Skeletal muscle tissue (tissue), 4 donors: ENCODE data around the gene B3GALT6. TPM values are rescaled to one million over a fixed set of nuclear protein-coding genes. Genes with fewer than 3 reads are reported as not detected.

Experiments
- H3K27ac ChIP-seq: one replicate; pipeline ENCODE4 v1.7.0; 2013; ENCODE audit warnings: mild to moderate bottlenecking, low read depth, low read length, inconsistent platforms
- H3K27me3 ChIP-seq, 3 donors: one replicate each; pipeline ENCODE4 v1.7.0; 2013; ENCODE audit warnings: low read length in 3 of 3; ENCODE audit not compliant: control insufficient read depth in 3 of 3, insufficient read depth in 3 of 3
- H3K36me3 ChIP-seq, 3 donors: one replicate each; pipeline ENCODE4 v1.7.0; 2013; ENCODE audit warnings: low read length in 3 of 3; ENCODE audit not compliant: control insufficient read depth in 3 of 3, insufficient read depth in 3 of 3
- H3K4me1 ChIP-seq, 3 donors: one replicate each; pipeline ENCODE4 v1.7.0; 2013; ENCODE audit warnings: low read length in 3 of 3, mild to moderate bottlenecking in 3 of 3; ENCODE audit not compliant: control insufficient read depth in 3 of 3, insufficient read depth in 3 of 3
- H3K4me3 ChIP-seq, 3 donors: one replicate each; pipeline ENCODE4 v1.7.0; 2013; ENCODE audit warnings: low read length in 3 of 3
- H3K9ac ChIP-seq, 3 donors: one replicate each; pipeline ENCODE4 v1.7.0; 2013; ENCODE audit warnings: low read length in 3 of 3, mild to moderate bottlenecking in 3 of 3, moderate library complexity in 2 of 3, low read depth in 1 of 3
- H3K9me3 ChIP-seq, 3 donors: one replicate each; pipeline ENCODE4 v1.7.0; 2013; ENCODE audit warnings: low read length in 3 of 3; ENCODE audit not compliant: control insufficient read depth in 3 of 3
- total RNA-seq: library from RNA; depleted of rRNA; stranded (reverse); fragments of >200 nt; gene quantifications from one replicate; pipeline ENCODE4 v1.2.3, GENCODE V29; 2014
- donor health status: Osteomylitis.

B3GALT6 gene
- total RNA-seq, 1 donor from 2014 or later: 10.4 TPM

DNA sequence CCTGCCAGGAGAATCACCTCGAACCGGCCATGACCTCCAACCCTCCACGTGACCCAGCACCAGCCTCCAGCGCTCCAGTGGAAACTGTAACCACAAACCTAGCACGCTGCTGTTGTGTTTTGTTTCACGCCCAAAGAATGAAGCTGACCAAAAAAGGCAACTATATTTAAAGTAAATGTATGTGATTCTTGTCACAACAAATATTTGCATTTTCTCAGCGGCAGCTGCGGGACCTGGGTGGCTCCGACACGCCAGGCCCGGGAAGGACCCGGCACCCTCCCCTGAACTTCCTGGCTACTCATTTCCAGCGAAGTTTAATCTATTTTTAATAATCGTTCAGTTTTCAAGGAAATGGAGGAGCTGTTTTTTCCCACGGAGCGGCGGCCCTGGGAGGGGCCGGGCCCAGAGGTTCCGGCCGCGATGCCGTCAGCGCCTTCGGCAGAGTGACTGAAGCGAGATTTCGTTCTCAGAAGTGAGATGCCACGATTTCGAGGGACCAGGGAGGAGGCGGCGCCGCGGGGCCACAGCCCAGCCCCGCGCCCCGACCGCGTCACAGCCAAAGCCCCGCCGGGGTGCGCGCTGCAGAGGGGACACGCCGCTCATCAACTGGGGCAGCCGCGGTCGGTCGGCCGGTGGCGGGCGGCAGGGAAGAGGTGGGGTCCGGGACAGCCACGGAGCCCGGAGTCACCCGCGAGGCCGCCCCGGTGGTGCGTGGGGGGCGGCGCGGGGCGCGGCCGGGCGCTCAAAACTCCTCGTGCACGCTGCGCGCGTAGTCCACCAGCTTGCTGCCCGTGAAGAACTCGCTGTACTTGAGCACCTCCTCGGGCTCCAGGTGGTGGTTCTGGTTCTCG lies 15.0 kb upstream of the B3GALT6 start:
- H3K9ac ChIP-seq: no peak overlapping the region
- H3K9me3 ChIP-seq: no peaks in the 10 kb centered on the region
- peaks cover 7 to 14% (median 13%) of the 10 kb centered on the region in 3 donors for H3K4me1 ChIP-seq
- H3K27ac ChIP-seq: peak overlapping the region; percentile 30
- no peaks in the 10 kb centered on the region for H3K27me3 ChIP-seq
- H3K36me3 ChIP-seq: peaks cover 38 to 45% (median 43%) of the 10 kb centered on the region in 3 donors
- H3K4me3 ChIP-seq: no peak overlapping the region

DNA sequence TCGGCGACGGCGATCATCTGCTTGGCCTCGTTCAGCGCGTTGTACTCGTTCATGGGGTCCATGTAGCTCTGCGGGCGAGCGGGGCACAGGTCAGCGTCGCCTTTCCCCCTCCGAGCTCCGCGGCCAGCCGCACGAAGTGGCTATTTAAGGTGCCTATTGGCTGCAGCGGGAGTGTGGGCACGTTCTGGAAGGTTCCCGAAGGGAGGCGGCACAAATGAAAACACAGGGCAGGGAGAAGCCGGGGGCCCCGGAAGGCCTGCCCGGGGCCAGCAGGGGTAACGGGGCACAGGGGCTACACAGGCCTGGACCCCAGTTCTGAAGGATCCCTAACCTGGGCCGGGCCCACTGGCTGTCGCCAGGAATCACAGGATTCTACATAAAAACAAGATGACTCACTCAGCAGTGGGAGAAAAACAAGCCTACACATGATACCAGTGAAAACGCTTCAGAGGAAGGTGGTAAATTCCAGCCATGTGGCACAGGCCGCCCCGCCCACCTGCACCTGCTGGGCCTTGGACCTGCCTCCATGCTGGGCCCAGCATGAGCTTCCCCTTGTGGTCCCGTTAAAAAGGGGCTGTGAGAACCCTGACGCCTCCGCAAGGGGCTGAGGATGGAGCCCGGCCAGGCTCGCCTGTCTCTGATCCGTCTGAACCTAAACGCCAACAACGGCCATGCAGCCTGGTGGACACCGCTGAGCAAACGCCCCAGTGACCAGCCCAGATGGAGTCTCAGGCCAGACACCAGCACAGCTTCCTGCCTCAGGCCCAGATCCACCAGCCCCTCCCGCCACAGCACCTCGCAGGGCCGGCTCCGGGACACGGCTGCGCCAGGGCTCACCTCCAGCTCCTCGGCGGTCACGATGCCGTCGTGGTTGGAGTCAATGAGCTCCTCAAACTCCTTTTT lies 14.2 kb upstream of the B3GALT6 start:
- H3K36me3 ChIP-seq: peaks cover 44 to 54% (median 50%) of the 10 kb centered on the region in 3 donors
- H3K4me1 ChIP-seq: peaks cover 7 to 14% (median 13%) of the 10 kb centered on the region in 3 donors
- H3K4me3 ChIP-seq: no peak overlapping the region
- H3K27me3 ChIP-seq: no peaks in the 10 kb centered on the region
- H3K9ac ChIP-seq: no peak overlapping the region
- no peak overlapping the region for H3K27ac ChIP-seq
- H3K9me3 ChIP-seq: no peaks in the 10 kb centered on the region

DNA sequence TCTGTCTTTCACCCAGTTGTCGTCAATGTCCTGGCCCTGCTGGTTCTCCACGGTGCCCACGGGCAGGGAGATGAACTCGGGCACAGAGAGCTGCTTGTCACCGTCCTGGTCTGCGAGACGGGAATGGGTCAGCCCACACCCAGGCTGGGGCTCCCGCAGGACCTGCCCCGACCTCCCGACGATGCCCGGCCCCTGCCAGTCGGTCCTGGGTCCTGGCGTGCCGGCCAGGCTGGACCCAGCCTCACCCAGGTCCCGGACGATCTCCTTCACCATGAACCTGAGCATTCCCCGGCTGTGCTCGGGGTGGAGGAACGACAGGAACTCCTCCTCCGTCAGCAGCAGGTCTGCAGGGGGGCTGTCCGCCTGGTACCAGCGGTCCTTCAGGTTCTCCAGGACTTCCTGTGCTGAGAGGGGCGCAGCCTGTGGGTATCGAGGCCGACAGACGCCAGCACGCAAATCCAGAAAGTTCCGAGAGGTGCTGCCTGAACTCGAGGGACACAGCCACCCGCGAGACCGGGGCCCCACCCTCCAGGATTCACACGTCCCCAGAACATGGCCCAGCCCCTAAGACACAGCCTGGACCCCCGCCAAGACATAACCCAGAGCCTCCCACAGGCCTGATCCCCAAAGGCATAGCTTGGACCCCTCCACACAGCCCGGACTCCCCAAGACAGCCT lies 13.4 kb upstream of the B3GALT6 start:
- Histone ChIP-seq H3K9ac (no peak overlapping the region), H3K9me3 (no peaks in the 10 kb centered on the region), H3K4me1 (peaks cover 7 to 14% (median 9%) of the 10 kb centered on the region in 3 donors), H3K36me3 (peaks cover 50 to 60% (median 57%) of the 10 kb centered on the region in 3 donors), H3K4me3 (no peak overlapping the region), H3K27me3 (no peaks in the 10 kb centered on the region), H3K27ac (no peak overlapping the region)

DNA sequence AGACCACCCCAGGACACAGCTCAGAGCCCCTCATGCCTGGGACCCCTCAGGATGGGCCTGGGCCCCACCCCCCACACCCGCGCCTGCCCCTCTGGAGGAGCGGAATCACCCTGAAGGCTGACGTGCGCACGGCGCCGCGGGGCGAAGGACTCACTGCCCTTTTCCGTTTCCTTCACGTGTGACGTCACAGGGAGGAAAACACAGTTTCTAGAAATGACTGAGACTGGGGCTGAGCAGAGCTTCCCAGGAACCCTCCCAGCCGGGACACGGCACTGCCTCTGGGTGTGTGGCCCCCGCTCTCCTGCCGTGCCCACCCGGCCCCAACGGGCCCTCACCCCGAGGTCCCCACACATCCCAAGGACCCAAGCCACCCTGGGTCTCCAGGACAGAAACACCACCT lies 12.7 kb upstream of the B3GALT6 start:
- Histone ChIP-seq H3K27ac (no peak overlapping the region), H3K27me3 (no peaks in the 10 kb centered on the region), H3K4me3 (no peak overlapping the region), H3K9me3 (no peaks in the 10 kb centered on the region), H3K9ac (no peak overlapping the region), H3K36me3 (peaks cover 50 to 60% (median 57%) of the 10 kb centered on the region in 3 donors), H3K4me1 (peaks cover 7 to 13% (median 9%) of the 10 kb centered on the region in 3 donors)

DNA sequence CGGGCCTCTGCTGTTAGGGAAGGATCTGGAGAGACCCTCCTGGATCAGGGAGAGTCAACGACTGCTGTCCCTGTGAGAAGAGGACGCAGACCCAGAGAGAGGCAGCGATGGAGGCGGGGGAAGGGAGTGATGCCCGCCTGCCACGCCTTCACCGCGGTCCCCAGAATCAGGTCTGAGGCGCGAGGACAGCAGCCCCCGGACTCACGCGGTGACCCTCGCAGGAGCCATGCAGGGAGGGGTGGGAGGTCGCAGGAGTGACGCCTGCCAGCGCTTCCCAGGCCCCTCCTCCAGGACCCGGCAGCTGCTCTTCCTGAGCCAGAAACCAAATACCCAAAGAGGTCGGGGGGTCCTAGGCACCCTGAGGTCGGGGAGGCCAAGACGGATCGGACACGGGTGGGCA lies 11.8 kb upstream of the B3GALT6 start:
- Histone ChIP-seq H3K9ac (no peak overlapping the region), H3K9me3 (no peaks in the 10 kb centered on the region), H3K4me3 (no peak overlapping the region), H3K27me3 (no peaks in the 10 kb centered on the region), H3K36me3 (peaks cover 52 to 60% (median 58%) of the 10 kb centered on the region in 3 donors), H3K4me1 (peaks cover 3 to 10% (median 7%) of the 10 kb centered on the region in 3 donors), H3K27ac (no peak overlapping the region)

DNA sequence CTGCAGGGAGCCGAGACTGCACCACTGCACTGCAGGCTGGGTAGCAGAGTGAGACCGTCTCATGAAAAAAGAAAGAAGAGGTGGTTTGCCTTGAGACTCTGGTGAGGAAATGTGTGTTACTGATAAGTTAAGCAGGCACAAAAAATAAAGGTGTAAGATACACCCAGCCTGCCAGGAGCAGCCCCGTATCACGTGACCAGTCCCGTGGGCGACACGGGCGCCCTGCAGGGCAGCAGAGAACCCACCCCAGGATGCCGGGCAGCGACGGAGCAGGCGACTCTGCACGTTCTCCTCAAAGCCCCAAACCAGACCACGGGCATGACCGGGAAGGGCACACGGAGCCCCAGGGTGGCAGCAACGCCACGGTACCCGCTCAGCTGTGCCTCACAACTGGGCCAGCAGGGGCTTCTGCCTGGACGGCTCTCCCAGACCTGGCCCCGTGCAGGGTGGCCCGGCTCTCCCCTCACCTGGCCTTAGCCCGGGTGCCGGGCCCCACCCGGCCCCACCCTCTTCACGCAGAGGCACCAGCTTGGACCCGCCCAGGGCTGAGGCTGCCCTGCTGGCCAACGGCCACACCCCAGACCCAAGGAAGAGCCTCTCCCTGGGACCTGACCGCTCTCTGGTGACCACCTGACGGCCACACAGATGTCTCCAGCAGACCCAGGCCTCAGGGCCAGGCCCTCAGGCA lies 10.0 kb upstream of the B3GALT6 start:
- Histone ChIP-seq H3K27ac (no peak overlapping the region), H3K36me3 (peaks cover 54 to 63% (median 60%) of the 10 kb centered on the region in 3 donors), H3K4me1 (peaks cover 0 to 13% (median 9%) of the 10 kb centered on the region in 3 donors), H3K9ac (no peak overlapping the region), H3K4me3 (no peak overlapping the region), H3K27me3 (no peaks in the 10 kb centered on the region), H3K9me3 (no peaks in the 10 kb centered on the region)

DNA sequence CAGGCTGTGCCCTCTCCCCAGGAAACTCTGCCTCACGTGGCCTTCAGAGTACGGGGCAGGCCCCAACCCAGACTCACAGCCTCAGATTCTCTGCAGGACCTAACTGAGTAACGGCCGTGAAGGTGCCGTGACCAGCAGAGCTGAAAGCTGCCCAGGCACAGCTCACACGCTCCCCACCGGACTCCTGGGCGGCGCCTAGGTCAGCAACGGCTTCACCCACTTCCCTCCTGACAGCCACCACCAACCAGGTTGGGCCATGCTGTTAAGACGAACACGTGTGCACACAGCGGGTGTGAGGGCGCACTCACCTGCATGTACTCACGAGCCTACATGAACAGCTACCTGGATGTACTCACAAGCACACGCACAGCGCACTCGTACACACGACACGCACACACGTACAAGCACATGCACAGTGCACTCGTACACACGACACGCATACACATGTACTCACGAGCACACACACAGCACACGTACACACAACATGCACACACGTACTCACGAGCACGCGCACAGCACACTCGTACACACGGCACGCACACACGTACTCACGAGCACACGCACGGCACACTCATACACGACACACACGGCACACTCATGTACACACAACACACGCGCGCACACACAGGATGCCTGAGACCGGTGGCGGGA lies 9.3 kb upstream of the B3GALT6 start:
- Histone ChIP-seq H3K27me3 (no peaks in the 10 kb centered on the region), H3K9me3 (no peaks in the 10 kb centered on the region), H3K9ac (no peak overlapping the region), H3K27ac (no peak overlapping the region), H3K36me3 (peaks cover 56 to 64% (median 64%) of the 10 kb centered on the region in 3 donors), H3K4me3 (no peak overlapping the region), H3K4me1 (peaks cover 0 to 13% (median 7%) of the 10 kb centered on the region in 3 donors)

DNA sequence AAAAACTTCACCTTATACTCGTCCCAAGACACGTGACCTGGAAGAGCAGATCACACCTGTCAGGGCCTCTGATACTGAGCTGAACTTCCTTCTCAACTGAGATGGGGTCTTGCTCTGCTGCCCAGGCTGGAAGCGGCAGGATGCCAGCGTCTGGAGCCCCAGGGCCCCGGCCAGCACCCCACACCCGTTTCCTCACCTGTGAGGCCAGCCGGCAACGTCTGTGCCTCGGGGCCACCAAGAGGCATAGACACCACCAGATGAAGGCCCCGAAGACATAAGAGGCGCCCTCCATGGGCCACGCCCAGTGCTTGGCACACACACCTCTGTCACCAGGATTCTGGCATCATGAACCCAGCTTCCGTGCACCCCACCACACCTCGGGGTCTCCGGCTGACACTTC lies 8.7 kb upstream of the B3GALT6 start:
- Histone ChIP-seq H3K4me1 (peaks cover 0 to 13% (median 7%) of the 10 kb centered on the region in 3 donors), H3K9ac (no peak overlapping the region), H3K36me3 (peaks cover 57 to 65% (median 62%) of the 10 kb centered on the region in 3 donors)

DNA sequence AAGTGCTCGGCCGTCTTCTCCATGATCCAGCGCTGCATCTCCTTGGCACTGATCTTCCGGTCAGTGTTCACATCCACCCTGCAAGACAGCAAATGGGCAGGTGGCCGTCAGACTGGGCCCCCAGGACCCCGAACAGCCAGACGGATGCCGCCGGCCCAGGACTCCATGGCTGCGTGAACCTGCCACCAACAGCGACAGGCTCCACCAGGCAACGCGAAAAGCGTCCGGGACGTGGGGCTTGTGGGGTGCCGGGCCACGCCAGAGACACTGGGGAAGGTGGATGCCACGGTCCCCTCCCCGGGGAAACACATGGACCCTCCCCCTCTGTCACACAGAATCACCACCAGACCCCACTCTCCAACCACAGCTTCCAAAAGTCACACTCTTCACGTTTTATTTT lies 8.1 kb upstream of the B3GALT6 start:
- Histone ChIP-seq H3K9ac (no peak overlapping the region), H3K27ac (no peak overlapping the region), H3K4me3 (no peak overlapping the region), H3K27me3 (no peaks in the 10 kb centered on the region), H3K9me3 (no peaks in the 10 kb centered on the region), H3K36me3 (peaks cover 52 to 66% (median 57%) of the 10 kb centered on the region in 3 donors), H3K4me1 (peaks cover 0 to 16% (median 9%) of the 10 kb centered on the region in 3 donors)

More for the DNA sequence above, 8.7 kb upstream of the B3GALT6 start:
- no peaks in the 10 kb centered on the region for H3K27me3 ChIP-seq
- H3K9me3 ChIP-seq: no peaks in the 10 kb centered on the region
- H3K4me3 ChIP-seq: no peak overlapping the region
- H3K27ac ChIP-seq: no peak overlapping the region
